HepG2 (cell line): ENCODE data around the gene CPNE2. TPM values are rescaled to one million over a fixed set of nuclear protein-coding genes. Genes with fewer than 3 reads are reported as not detected.

ENCODE experiments used
- CBX5 ChIP-seq: sonication (generic); formaldehyde crosslinking; IDR thresholded peaks from 2 replicates; pipeline ENCODE4 v1.4.0; 2020; ENCODE audit warnings: missing genetic modification reagents, borderline replicate concordance
- ETV6 ChIP-seq: sonication (generic); formaldehyde crosslinking; conservative IDR thresholded peaks from 2 replicates; pipeline ENCODE4 v1.4.0; 2020; ENCODE audit warnings: missing genetic modification reagents
- FOXA3 ChIP-seq: IDR thresholded peaks from 2 replicates; pipeline ENCODE4 v1.6.1; 2016; ENCODE audit warnings: missing genetic modification reagents, missing compliant biosample characterization
- GABPB1 ChIP-seq: IDR thresholded peaks from 2 replicates; pipeline ENCODE4 v1.6.1; 2016; ENCODE audit warnings: mild to moderate bottlenecking, missing genetic modification reagents, moderate library complexity, missing compliant biosample characterization
- HES4 ChIP-seq: sonication (generic); formaldehyde crosslinking; IDR thresholded peaks from 2 replicates; pipeline ENCODE4 v1.9.0; 2021; ENCODE audit warnings: mild to moderate bottlenecking, missing genetic modification reagents, borderline replicate concordance
- HNRNPUL1 ChIP-seq: fragments of 200-400 bp; formaldehyde crosslinking; IDR thresholded peaks from 2 replicates; pipeline ENCODE4 v1.6.1; 2017; ENCODE audit warnings: low read depth, mild to moderate bottlenecking, low read length, moderate library complexity
- ISL2 ChIP-seq: sonication (generic); formaldehyde crosslinking; IDR thresholded peaks from 2 replicates; pipeline ENCODE4 v1.5.0; 2020; ENCODE audit warnings: missing genetic modification reagents
- MEF2D ChIP-seq: sonication (generic); formaldehyde crosslinking; IDR thresholded peaks from 2 replicates; pipeline ENCODE4 v1.5.1; 2020; ENCODE audit warnings: mild to moderate bottlenecking, missing genetic modification reagents
- MTA1 ChIP-seq: sonication (generic); formaldehyde crosslinking; IDR thresholded peaks from 2 replicates; pipeline ENCODE4 v1.4.0; 2020; ENCODE audit warnings: missing genetic modification reagents, mild to moderate bottlenecking, borderline replicate concordance
- PAX8 ChIP-seq: sonication (generic); formaldehyde crosslinking; IDR thresholded peaks from 2 replicates; pipeline ENCODE4 v1.8.0; 2022; ENCODE audit warnings: mild to moderate bottlenecking, missing genetic modification reagents, borderline replicate concordance
- SMYD3 ChIP-seq: sonication (generic); formaldehyde crosslinking; IDR thresholded peaks from 2 replicates; pipeline ENCODE4 v1.8.1; 2023; ENCODE audit warnings: mild to moderate bottlenecking, missing genetic modification reagents
- ZBTB38 ChIP-seq: sonication (generic); formaldehyde crosslinking; IDR thresholded peaks from 2 replicates; pipeline ENCODE4 v1.5.1; 2020; ENCODE audit warnings: mild to moderate bottlenecking, missing genetic modification reagents
- ZFAT ChIP-seq: sonication (generic); formaldehyde crosslinking; conservative IDR thresholded peaks from 2 replicates; pipeline ENCODE4 v1.8.1; 2023; ENCODE audit warnings: missing genetic modification reagents, inconsistent platforms
- ZFP36 ChIP-seq: fragments of 150-350 bp; IDR thresholded peaks from 2 replicates; pipeline ENCODE4 v1.6.1; 2018; ENCODE audit warnings: borderline replicate concordance, low read length, low read depth; ENCODE audit not compliant: partially characterized antibody
- ZNF232 ChIP-seq: sonication (generic); formaldehyde crosslinking; IDR thresholded peaks from 2 replicates; pipeline ENCODE4 v1.4.0; 2020; ENCODE audit warnings: missing genetic modification reagents, borderline replicate concordance
- ZNF333 ChIP-seq: sonication (generic); formaldehyde crosslinking; IDR thresholded peaks from 2 replicates; pipeline ENCODE4 v1.4.0; 2020; ENCODE audit warnings: mild to moderate bottlenecking, missing genetic modification reagents, borderline replicate concordance
- ZNF451 ChIP-seq: sonication (generic); formaldehyde crosslinking; IDR thresholded peaks from 2 replicates; pipeline ENCODE4 v1.5.0; 2020; ENCODE audit warnings: mild to moderate bottlenecking, missing genetic modification reagents
- polyA plus RNA-seq, 8 experiments: library from polyadenylated mRNA; depleted of rRNA in 3 of 8; stranded (reverse) in 7 of 8; unstranded in 1 of 8; fragments of >200 nt; fragmentation: Illumina TruSeq in 4 of 8; extraction: Trizol in 4 of 8; gene quantifications; 2 replicates each; pipeline versions ENCODE4 v1.2.1 to v1.2.3, GENCODE V29; 2011 to 2016; ENCODE audit warnings: low read depth in 4 of 8, missing spikeins in 1 of 8, mixed read lengths in 1 of 8; ENCODE audit not compliant: insufficient read depth in 1 of 8
- total RNA-seq, 5 experiments: library from RNA; depleted of rRNA; stranded (reverse); fragments of >200 nt; fragmentation: Illumina TruSeq; extraction: Trizol; gene quantifications; 2 replicates each; pipeline ENCODE4 v1.2.3, GENCODE V29; 2016; ENCODE audit warnings: low read depth in 1 of 5
- TF ChIP-seq, protein P1 (sequence below): sonication (generic); formaldehyde crosslinking; IDR thresholded peaks from 2 replicates; pipeline ENCODE4 v1.4.0; 2020; ENCODE audit warnings: missing genetic modification reagents, borderline replicate concordance
- TF ChIP-seq, protein P2 (sequence below): sonication (generic); formaldehyde crosslinking; IDR thresholded peaks from 2 replicates; pipeline ENCODE4 v1.9.0; 2022; ENCODE audit warnings: missing genetic modification reagents, mild to moderate bottlenecking, borderline replicate concordance
- TF ChIP-seq, protein P3 (sequence below): sonication (generic); formaldehyde crosslinking; IDR thresholded peaks from 2 replicates; pipeline ENCODE4 v1.4.0; 2020; ENCODE audit warnings: missing genetic modification reagents, low read depth, mild to moderate bottlenecking, borderline replicate concordance
- TF ChIP-seq, protein P4 (sequence below): sonication (generic); formaldehyde crosslinking; conservative IDR thresholded peaks from 2 replicates; pipeline ENCODE4 v1.8.0; 2022; ENCODE audit warnings: low read depth, missing genetic modification reagents
- TF ChIP-seq, protein P5 (sequence below): sonication (generic); formaldehyde crosslinking; conservative IDR thresholded peaks from 2 replicates; pipeline ENCODE4 v1.4.0; 2020; ENCODE audit warnings: missing genetic modification reagents

Gene CPNE2
- total and polyA plus RNA-seq, 2 of the 13 experiments (the other 11 are each of a cell fraction or from before 2014, with no cell fraction given): 10.6 to 23.3 TPM

DNA sequence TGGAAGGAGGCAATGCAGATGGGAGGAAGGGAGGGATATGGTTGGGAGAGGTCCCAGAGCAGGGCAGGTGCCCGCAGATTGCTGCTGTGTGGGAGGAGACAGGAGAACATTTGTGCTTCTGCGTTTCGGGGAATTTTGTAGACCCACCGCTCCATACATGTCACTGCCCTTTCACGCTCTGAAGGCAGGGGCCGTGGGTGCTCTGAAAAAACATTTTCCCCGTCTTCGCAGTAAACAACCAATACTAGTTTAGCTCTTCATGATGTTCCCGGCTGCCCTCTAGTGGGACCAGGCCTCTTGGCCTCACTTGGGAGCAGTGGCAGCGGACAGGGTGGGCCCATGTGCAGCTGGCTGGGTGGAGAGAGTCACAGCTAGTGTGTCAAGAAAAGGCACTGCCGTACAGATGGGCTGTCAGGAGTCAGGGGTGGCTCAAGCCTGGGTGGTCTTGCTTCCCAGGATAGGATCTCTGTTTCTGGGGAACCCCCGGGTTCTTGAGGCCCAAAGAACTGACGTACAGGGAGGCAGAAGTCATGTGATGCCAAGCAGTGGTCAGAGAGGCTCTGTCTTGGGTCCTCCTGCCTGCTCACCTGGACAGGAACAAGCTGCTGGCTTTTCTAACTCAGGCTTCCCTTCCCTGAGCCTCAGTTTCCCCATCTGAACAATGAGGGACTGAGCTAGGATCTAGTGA is 46.5 kb upstream of the CPNE2 start (continued):
- TF ChIP-seq, protein P1, sequence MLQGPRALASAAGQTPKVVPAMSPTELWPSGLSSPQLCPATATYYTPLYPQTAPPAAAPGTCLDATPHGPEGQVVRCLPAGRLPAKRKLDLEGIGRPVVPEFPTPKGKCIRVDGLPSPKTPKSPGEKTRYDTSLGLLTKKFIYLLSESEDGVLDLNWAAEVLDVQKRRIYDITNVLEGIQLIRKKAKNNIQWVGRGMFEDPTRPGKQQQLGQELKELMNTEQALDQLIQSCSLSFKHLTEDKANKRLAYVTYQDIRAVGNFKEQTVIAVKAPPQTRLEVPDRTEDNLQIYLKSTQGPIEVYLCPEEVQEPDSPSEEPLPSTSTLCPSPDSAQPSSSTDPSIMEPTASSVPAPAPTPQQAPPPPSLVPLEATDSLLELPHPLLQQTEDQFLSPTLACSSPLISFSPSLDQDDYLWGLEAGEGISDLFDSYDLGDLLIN (CRISPR knock-in tag): no peak
- TF ChIP-seq ZNF232: 0 out of 2 replicates have a peak, but pooled peaks have one; percentile 29
- peak; percentile 86 for TF ChIP-seq ZBTB38 (CRISPR knock-in tag)
- TF ChIP-seq, protein P2, sequence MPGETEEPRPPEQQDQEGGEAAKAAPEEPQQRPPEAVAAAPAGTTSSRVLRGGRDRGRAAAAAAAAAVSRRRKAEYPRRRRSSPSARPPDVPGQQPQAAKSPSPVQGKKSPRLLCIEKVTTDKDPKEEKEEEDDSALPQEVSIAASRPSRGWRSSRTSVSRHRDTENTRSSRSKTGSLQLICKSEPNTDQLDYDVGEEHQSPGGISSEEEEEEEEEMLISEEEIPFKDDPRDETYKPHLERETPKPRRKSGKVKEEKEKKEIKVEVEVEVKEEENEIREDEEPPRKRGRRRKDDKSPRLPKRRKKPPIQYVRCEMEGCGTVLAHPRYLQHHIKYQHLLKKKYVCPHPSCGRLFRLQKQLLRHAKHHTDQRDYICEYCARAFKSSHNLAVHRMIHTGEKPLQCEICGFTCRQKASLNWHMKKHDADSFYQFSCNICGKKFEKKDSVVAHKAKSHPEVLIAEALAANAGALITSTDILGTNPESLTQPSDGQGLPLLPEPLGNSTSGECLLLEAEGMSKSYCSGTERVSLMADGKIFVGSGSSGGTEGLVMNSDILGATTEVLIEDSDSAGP (CRISPR knock-in tag): peak; percentile 42; the same call in 1 of the 2 replicates
- TF ChIP-seq, protein P3, sequence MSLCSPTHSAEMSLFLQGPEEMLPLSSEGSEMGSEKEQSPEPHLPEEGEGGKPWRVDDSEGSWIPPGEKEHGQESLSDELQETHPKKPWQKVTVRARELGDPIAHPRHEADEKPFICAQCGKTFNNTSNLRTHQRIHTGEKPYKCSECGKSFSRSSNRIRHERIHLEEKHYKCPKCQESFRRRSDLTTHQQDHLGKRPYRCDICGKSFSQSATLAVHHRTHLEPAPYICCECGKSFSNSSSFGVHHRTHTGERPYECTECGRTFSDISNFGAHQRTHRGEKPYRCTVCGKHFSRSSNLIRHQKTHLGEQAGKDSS (CRISPR knock-in tag): peak; percentile 49; the same call in 1 of the 2 replicates
- TF ChIP-seq MTA1 (CRISPR knock-in tag): peak; percentile 32; the same call in 1 of the 2 replicates
- peak; percentile 83 for TF ChIP-seq FOXA3
- TF ChIP-seq MEF2D (CRISPR knock-in tag): peak; percentile 77
- no peak for TF ChIP-seq SMYD3 (CRISPR knock-in tag)
- TF ChIP-seq ZNF333 (CRISPR knock-in tag): 0 out of 2 replicates have a peak, but pooled peaks have one; percentile 40
- no peak for TF ChIP-seq PAX8 (CRISPR knock-in tag)
- TF ChIP-seq HNRNPUL1: no peak
- TF ChIP-seq ZFAT: no peak
- no peak for TF ChIP-seq ZFP36
- TF ChIP-seq ETV6 (CRISPR knock-in tag): 0 out of 2 replicates have a peak, but pooled peaks have one; percentile 23
- no peak for TF ChIP-seq HES4
- peak; percentile 59; the same call in 1 of the 2 replicates for TF ChIP-seq ZNF451
- TF ChIP-seq, protein P4, sequence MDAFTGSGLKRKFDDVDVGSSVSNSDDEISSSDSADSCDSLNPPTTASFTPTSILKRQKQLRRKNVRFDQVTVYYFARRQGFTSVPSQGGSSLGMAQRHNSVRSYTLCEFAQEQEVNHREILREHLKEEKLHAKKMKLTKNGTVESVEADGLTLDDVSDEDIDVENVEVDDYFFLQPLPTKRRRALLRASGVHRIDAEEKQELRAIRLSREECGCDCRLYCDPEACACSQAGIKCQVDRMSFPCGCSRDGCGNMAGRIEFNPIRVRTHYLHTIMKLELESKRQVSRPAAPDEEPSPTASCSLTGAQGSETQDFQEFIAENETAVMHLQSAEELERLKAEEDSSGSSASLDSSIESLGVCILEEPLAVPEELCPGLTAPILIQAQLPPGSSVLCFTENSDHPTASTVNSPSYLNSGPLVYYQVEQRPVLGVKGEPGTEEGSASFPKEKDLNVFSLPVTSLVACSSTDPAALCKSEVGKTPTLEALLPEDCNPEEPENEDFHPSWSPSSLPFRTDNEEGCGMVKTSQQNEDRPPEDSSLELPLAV (CRISPR knock-in tag): no peak
- peak; percentile 59 for TF ChIP-seq CBX5 (CRISPR knock-in tag)
- TF ChIP-seq, protein P5, sequence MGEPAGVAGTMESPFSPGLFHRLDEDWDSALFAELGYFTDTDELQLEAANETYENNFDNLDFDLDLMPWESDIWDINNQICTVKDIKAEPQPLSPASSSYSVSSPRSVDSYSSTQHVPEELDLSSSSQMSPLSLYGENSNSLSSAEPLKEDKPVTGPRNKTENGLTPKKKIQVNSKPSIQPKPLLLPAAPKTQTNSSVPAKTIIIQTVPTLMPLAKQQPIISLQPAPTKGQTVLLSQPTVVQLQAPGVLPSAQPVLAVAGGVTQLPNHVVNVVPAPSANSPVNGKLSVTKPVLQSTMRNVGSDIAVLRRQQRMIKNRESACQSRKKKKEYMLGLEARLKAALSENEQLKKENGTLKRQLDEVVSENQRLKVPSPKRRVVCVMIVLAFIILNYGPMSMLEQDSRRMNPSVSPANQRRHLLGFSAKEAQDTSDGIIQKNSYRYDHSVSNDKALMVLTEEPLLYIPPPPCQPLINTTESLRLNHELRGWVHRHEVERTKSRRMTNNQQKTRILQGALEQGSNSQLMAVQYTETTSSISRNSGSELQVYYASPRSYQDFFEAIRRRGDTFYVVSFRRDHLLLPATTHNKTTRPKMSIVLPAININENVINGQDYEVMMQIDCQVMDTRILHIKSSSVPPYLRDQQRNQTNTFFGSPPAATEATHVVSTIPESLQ (CRISPR knock-in tag): no peak
- peak; percentile 36; the same call in 1 of the 2 replicates for TF ChIP-seq ISL2 (CRISPR knock-in tag)
- peak; percentile 22; the same call in 1 of the 2 replicates for TF ChIP-seq GABPB1 (CRISPR knock-in tag)
